Measurements from ENCODE around the gene TNFRSF4. TPM values are rescaled to one million over a fixed set of nuclear protein-coding genes. Genes with fewer than 3 reads are reported as not detected.

The TNFRSF4 gene
- total and polyA plus RNA-seq, 2 of the 13 experiments (the other 11 are each of a cell fraction or from before 2014, with no cell fraction given) = not detected

GRCh38 chr1:1182491-1183220 lies 31.3 kb downstream of the TNFRSF4 start (continued):
- TF ChIP-seq ZSCAN20 (CRISPR knock-in tag; IDR thresholded peaks at IDR 0.05; ENCODE audit: borderline replicate concordance) (no peak), ZNF337 (CRISPR knock-in tag; IDR thresholded peaks at IDR 0.05; ENCODE audit: borderline replicate concordance, low read depth) (no peak), IKZF5 (CRISPR knock-in tag; IDR thresholded peaks at IDR 0.05) (no peak), SMYD3 (CRISPR knock-in tag; IDR thresholded peaks at IDR 0.05) (no peak), MEIS1 (CRISPR knock-in tag; IDR thresholded peaks at IDR 0.05; ENCODE audit: borderline replicate concordance) (no peak), ZNF660 (CRISPR knock-in tag; IDR thresholded peaks at IDR 0.05; ENCODE audit: borderline replicate concordance, low read depth) (no peak), ZNF513 (CRISPR knock-in tag; conservative IDR thresholded peaks at IDR 0.05) (no peak), PTBP1 (IDR thresholded peaks at IDR 0.05; ENCODE audit: low read depth, low read length, poor library complexity, severe bottlenecking) (no peak), BCLAF1 (IDR thresholded peaks at IDR 0.05) (no peak), HNRNPUL1 (IDR thresholded peaks at IDR 0.05; ENCODE audit: low read depth, low read length) (no peak), ZBTB3 (CRISPR knock-in tag; IDR thresholded peaks at IDR 0.05; ENCODE audit: borderline replicate concordance, low read depth) (no peak), ZXDC (CRISPR knock-in tag; IDR thresholded peaks at IDR 0.05) (no peak)
- TF ChIP-seq, protein P1, sequence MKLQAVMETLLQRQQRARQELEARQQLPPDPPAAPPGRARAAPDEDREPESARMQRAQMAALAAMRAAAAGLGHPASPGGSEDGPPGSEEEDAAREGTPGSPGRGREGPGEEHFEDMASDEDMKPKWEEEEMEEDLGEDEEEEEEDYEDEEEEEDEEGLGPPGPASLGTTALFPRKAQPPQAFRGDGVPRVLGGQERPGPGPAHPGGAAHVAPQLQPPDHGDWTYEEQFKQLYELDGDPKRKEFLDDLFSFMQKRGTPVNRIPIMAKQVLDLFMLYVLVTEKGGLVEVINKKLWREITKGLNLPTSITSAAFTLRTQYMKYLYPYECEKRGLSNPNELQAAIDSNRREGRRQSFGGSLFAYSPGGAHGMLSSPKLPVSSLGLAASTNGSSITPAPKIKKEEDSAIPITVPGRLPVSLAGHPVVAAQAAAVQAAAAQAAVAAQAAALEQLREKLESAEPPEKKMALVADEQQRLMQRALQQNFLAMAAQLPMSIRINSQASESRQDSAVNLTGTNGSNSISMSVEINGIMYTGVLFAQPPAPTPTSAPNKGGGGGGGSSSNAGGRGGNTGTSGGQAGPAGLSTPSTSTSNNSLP (IDR thresholded peaks at IDR 0.05; ENCODE audit: low read depth, low read length) = no peak
- TF ChIP-seq, protein P2, sequence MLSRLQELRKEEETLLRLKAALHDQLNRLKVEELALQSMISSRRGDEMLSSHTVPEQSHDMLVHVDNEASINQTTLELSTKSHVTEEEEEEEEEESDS (CRISPR knock-in tag; IDR thresholded peaks at IDR 0.05; ENCODE audit: borderline replicate concordance) = no peak
- TF ChIP-seq, protein P3, sequence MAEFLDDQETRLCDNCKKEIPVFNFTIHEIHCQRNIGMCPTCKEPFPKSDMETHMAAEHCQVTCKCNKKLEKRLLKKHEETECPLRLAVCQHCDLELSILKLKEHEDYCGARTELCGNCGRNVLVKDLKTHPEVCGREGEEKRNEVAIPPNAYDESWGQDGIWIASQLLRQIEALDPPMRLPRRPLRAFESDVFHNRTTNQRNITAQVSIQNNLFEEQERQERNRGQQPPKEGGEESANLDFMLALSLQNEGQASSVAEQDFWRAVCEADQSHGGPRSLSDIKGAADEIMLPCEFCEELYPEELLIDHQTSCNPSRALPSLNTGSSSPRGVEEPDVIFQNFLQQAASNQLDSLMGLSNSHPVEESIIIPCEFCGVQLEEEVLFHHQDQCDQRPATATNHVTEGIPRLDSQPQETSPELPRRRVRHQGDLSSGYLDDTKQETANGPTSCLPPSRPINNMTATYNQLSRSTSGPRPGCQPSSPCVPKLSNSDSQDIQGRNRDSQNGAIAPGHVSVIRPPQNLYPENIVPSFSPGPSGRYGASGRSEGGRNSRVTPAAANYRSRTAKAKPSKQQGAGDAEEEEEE (CRISPR knock-in tag; IDR thresholded peaks at IDR 0.05; ENCODE audit: borderline replicate concordance) = no peak
